GM12801 (cell line): ENCODE data around the gene FBXW11.

Source experiments
- TF ChIP-seq, protein P1 (sequence below): IDR thresholded peaks from one replicate; pipeline ENCODE4 v1.5.1; 2011; ENCODE audit warnings: control low read depth; ENCODE audit not compliant: insufficient read length; ENCODE audit errors: extremely low read depth

Gene FBXW11

DNA sequence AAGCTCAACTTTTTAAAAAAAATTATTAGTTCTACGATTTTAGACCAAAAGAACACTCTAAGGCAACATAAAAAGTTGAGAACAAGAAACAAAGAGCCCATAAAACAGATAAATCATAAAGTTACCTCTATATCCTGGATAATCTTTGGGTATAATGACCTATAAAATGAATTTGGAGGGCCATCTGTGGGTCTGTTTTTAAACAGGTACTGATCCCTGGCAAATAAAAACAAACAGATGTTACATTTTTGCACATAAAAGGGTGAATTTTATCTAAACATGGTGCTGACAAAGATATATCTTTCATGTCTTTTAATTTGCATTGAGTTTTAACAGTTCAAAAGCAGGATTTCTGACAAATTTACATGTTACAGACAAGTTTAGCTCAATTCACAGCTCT, 107.6 kb downstream of the FBXW11 start:
- TF ChIP-seq, protein P1, sequence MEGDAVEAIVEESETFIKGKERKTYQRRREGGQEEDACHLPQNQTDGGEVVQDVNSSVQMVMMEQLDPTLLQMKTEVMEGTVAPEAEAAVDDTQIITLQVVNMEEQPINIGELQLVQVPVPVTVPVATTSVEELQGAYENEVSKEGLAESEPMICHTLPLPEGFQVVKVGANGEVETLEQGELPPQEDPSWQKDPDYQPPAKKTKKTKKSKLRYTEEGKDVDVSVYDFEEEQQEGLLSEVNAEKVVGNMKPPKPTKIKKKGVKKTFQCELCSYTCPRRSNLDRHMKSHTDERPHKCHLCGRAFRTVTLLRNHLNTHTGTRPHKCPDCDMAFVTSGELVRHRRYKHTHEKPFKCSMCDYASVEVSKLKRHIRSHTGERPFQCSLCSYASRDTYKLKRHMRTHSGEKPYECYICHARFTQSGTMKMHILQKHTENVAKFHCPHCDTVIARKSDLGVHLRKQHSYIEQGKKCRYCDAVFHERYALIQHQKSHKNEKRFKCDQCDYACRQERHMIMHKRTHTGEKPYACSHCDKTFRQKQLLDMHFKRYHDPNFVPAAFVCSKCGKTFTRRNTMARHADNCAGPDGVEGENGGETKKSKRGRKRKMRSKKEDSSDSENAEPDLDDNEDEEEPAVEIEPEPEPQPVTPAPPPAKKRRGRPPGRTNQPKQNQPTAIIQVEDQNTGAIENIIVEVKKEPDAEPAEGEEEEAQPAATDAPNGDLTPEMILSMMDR, result no peak

- TF ChIP-seq, protein P1, result no peak
These were observed 108.1 kb downstream of the FBXW11 start for GRCh38 chr5:171898386-171898785.

DNA sequence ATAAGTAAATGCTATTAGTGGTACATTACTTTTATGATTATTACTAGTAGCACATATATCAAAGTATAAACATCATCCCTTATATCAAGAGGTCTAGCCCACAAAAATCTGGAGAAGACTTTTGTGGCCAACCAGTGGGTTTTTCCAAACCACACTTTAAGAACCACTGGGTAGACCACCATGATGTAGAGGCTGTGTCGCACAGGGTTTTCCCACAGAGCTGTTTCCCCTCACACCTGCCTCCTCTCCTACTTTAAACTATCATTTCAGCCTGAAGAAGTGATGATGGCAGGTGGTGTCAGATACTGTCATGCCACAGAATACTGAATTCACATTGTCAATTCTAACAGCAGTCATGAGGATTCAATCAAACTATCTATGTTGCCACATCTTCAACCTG, 109.2 kb downstream of the FBXW11 start:
- TF ChIP-seq, protein P1, result no peak

GRCh38 chr5:171895081-171895480, 111.4 kb downstream of the FBXW11 start:
- TF ChIP-seq, protein P1, result no peak

- TF ChIP-seq, protein P1, result no peak
These were observed 113.0 kb downstream of the FBXW11 start for GRCh38 chr5:171893290-171893886.

DNA sequence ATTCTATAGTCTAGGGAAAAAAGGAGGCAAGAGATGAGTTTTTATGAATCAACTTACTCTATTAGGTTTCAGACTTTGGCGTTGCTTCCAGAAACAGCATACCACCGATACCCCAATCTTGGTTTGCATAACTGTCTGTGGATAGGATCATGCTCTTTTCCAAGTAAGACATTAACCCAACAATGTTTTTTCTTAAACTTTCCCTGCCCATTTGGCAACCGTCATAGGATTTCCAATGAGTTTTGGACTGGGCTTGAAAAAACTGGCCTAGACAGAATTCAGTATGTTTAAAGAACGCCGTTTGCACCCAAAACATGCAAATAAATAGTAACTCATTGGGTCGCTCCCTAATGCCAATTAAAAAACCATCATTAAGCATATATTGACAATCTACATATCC, 114.8 kb downstream of the FBXW11 start:
- TF ChIP-seq, protein P1, result no peak

DNA sequence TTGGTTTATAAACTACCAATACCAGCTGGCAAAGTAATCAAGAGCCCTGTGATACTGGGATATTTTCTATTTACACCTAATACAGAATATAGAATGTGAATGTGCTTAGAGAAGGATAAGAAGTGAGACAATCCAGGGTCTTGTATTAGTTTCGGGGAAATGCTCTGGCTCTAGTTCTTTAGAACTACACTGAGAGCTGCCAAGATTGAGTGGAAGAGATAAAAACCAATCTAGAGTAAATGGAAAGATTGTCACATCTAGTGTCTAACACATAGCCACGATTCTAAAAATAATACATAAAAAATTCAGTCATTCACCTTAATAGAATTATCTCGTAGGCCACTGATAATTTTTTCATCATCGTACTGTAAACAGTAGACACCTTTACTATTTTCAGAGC, 115.3 kb downstream of the FBXW11 start:
- TF ChIP-seq, protein P1, result no peak
